HFFc6 (cell line): ENCODE data around the gene TMEM132D. TPM values are rescaled to one million over a fixed set of nuclear protein-coding genes. Genes with fewer than 3 reads are reported as not detected.

Source experiments
- DNase-seq: peaks from one replicate; pipeline ENCODE4 v3.0.0-alpha.2; 2018
- H3K27ac Mint-ChIP-seq: 2 replicates; pipeline ENCODE4 v1.8.0; 2020; ENCODE audit warnings: mild to moderate bottlenecking, mixed read lengths
- H3K27me3 Mint-ChIP-seq: 2 replicates; pipeline ENCODE4 v1.8.0; 2021; ENCODE audit warnings: mild to moderate bottlenecking, moderate library complexity, mixed read lengths; ENCODE audit not compliant: insufficient read depth
- H3K36me3 Mint-ChIP-seq: 2 replicates; pipeline ENCODE4 v1.8.0; 2021; ENCODE audit warnings: low read depth, mixed read lengths
- H3K4me1 Mint-ChIP-seq: 2 replicates; pipeline ENCODE4 v1.8.0; 2020; ENCODE audit warnings: low read depth, mixed read lengths
- H3K4me3 Mint-ChIP-seq: 2 replicates; pipeline ENCODE4 v1.8.0; 2020; ENCODE audit warnings: mild to moderate bottlenecking, moderate library complexity, mixed read lengths
- H3K9me3 Mint-ChIP-seq: 2 replicates; pipeline ENCODE4 v1.8.0; 2020; ENCODE audit warnings: mild to moderate bottlenecking, mixed read lengths
- CTCF ChIP-seq: fragments of 200-600 bp; sonication (generic); IDR thresholded peaks from 2 replicates; pipeline ENCODE4 v1.5.0; 2021; ENCODE audit warnings: antibody characterized with exemption, mild to moderate bottlenecking
- total RNA-seq, 6 experiments: library from RNA; stranded (reverse); fragmentation: NEBNext Ultra II Directional; extraction: Animal tissue kit (Norgen Biotek cat#: 25700); gene quantifications; 2 replicates in 1 of 6; 3 replicates in 5 of 6; pipeline ENCODE4 v1.2.3, GENCODE V29; 2021

Gene TMEM132D
- total RNA-seq, 6 experiments from 2014 or later = not detected

GRCh38 chr12:129310346-129310745, 593.5 kb downstream of the TMEM132D start:
- H3K4me1 Mint-ChIP-seq = no peaks in the 10 kb centered on the region
- no peak overlapping the region for H3K4me3 Mint-ChIP-seq
- TF ChIP-seq CTCF = no peak
- no peaks in the 10 kb centered on the region for H3K36me3 Mint-ChIP-seq
- H3K27me3 Mint-ChIP-seq = no peaks in the 10 kb centered on the region
- H3K9me3 Mint-ChIP-seq = peaks cover 71% of the 10 kb centered on the region
- no peak overlapping the region for H3K27ac Mint-ChIP-seq
- no peak for DNase-seq

- Mint-ChIP-seq H3K9me3 (peaks cover 68% of the 10 kb centered on the region), H3K36me3 (no peaks in the 10 kb centered on the region; the same call in 1 of the 2 replicates), H3K27me3 (no peaks in the 10 kb centered on the region; the same call in 1 of the 2 replicates), H3K4me1 (no peaks in the 10 kb centered on the region), H3K27ac (no peak overlapping the region), H3K4me3 (no peak overlapping the region)
- no peak for TF ChIP-seq CTCF
- no peak for DNase-seq
These were observed 598.0 kb downstream of the TMEM132D start for GRCh38 chr12:129305851-129306250.

- Mint-ChIP-seq H3K27me3 (no peaks in the 10 kb centered on the region; the same call in 1 of the 2 replicates), H3K36me3 (no peaks in the 10 kb centered on the region; the same call in 1 of the 2 replicates), H3K9me3 (peaks cover 62% of the 10 kb centered on the region), H3K4me1 (no peaks in the 10 kb centered on the region), H3K4me3 (no peak overlapping the region), H3K27ac (no peak overlapping the region)
- DNase-seq = no peak
- no peak for TF ChIP-seq CTCF
These were observed 599.3 kb downstream of the TMEM132D start for GRCh38 chr12:129304529-129304928.

GRCh38 chr12:129300011-129300410, 603.8 kb downstream of the TMEM132D start:
- Mint-ChIP-seq H3K4me1 (no peaks in the 10 kb centered on the region), H3K36me3 (no peaks in the 10 kb centered on the region; the same call in 1 of the 2 replicates), H3K27me3 (no peaks in the 10 kb centered on the region; the same call in 1 of the 2 replicates), H3K27ac (no peak overlapping the region), H3K9me3 (peaks cover 71% of the 10 kb centered on the region), H3K4me3 (no peak overlapping the region)
- no peak for TF ChIP-seq CTCF
- DNase-seq = no peak

GRCh38 chr12:129298921-129299320, 604.9 kb downstream of the TMEM132D start:
- Mint-ChIP-seq H3K36me3 (no peaks in the 10 kb centered on the region; the same call in 1 of the 2 replicates), H3K27ac (no peak overlapping the region), H3K4me3 (no peak overlapping the region), H3K4me1 (no peaks in the 10 kb centered on the region), H3K9me3 (peaks cover 68% of the 10 kb centered on the region), H3K27me3 (no peaks in the 10 kb centered on the region; the same call in 1 of the 2 replicates)
- no peak for TF ChIP-seq CTCF
- no peak for DNase-seq

- no peak for DNase-seq
- TF ChIP-seq CTCF = no peak
- Mint-ChIP-seq H3K4me3 (no peak overlapping the region), H3K4me1 (no peaks in the 10 kb centered on the region), H3K9me3 (peaks cover 72% of the 10 kb centered on the region), H3K36me3 (no peaks in the 10 kb centered on the region; the same call in none of the 2 replicates), H3K27me3 (no peaks in the 10 kb centered on the region; the same call in 1 of the 2 replicates), H3K27ac (no peak overlapping the region)
These were observed 607.2 kb downstream of the TMEM132D start for GRCh38 chr12:129296671-129297070.
